ENCODE results near the gene PRKAG2.

DNA sequence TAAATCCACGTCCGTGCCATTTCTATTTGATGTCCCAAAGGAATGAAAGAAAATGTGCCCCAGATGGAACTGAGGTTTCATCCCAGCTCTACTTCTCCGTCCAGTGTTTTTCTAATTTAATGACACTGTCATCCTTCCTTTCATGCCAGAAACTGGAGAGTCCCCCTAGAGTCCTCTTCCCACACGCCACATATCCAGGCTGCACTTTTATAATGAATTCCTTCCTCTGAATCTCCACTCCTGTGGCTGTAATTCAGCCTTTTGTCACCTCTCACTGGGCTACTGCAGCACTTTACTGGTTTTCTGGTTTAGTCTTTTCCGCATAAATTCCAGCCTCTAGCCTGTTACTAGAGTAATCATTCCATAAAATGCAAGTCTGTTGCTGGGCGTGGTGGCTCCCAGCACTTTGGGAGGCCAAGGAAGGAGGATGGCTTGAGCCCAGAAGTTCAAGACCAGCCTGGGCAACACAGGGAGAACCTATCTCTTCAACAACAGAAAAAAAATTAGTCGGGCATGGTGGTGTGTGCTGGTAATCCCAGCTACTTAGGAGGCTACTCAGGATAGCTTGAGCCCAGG lies 214.6 kb downstream of the PRKAG2 start:
- TF ChIP-seq, protein P1, sequence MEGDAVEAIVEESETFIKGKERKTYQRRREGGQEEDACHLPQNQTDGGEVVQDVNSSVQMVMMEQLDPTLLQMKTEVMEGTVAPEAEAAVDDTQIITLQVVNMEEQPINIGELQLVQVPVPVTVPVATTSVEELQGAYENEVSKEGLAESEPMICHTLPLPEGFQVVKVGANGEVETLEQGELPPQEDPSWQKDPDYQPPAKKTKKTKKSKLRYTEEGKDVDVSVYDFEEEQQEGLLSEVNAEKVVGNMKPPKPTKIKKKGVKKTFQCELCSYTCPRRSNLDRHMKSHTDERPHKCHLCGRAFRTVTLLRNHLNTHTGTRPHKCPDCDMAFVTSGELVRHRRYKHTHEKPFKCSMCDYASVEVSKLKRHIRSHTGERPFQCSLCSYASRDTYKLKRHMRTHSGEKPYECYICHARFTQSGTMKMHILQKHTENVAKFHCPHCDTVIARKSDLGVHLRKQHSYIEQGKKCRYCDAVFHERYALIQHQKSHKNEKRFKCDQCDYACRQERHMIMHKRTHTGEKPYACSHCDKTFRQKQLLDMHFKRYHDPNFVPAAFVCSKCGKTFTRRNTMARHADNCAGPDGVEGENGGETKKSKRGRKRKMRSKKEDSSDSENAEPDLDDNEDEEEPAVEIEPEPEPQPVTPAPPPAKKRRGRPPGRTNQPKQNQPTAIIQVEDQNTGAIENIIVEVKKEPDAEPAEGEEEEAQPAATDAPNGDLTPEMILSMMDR (IDR thresholded peaks at IDR 0.05; ENCODE audit: low read depth, low read length, poor library complexity, severe bottlenecking), result no peak
- no peak for TF ChIP-seq EZH2phosphoT487 (IDR thresholded peaks at IDR 0.05; ENCODE audit: borderline replicate concordance, low read length)

All from DOHH2 (cell line).